SU-DHL-6 (cell line): Measurements from ENCODE around the gene CDC42BPG.

Experiments used
- H2AFZ ChIP-seq: fragments of 200-600 bp; sonication (generic); 2 replicates; pipeline ENCODE4 v1.6.1; 2014; ENCODE audit warnings: low read depth, mild to moderate bottlenecking, moderate library complexity, mixed read lengths, antibody characterized with exemption, low read length; ENCODE audit not compliant: severe bottlenecking
- H3F3A ChIP-seq: fragments of 200-600 bp; shearing (Covaris generic); 2 replicates; pipeline ENCODE4 v1.6.0; 2016; ENCODE audit warnings: antibody characterized with exemption, mild to moderate bottlenecking; ENCODE audit not compliant: insufficient read depth
- H3K27ac ChIP-seq: fragments of 200-600 bp; sonication (generic); 2 replicates; pipeline ENCODE4 v1.5.1; 2016; ENCODE audit warnings: low read depth, mild to moderate bottlenecking, low read length, moderate library complexity, mixed read lengths
- H3K27me3 ChIP-seq: fragments of 200-600 bp; sonication (generic), shearing (Covaris generic); 2 replicates; pipeline ENCODE4 v1.6.0; 2014; ENCODE audit warnings: mild to moderate bottlenecking, low read length
- H3K36me3 ChIP-seq: fragments of 200-600 bp; sonication (generic); 2 replicates; pipeline ENCODE4 v1.6.1; 2014; ENCODE audit warnings: mild to moderate bottlenecking, low read length, mixed read lengths
- H3K4me2 ChIP-seq: fragments of 300-600, 200-600 bp; shearing (Covaris generic), sonication (generic); 2 replicates; pipeline ENCODE4 v1.6.0; 2014; ENCODE audit warnings: low read length, low read depth, mild to moderate bottlenecking; ENCODE audit not compliant: poor library complexity, severe bottlenecking
- H3K4me3 ChIP-seq: fragments of 200-600 bp; sonication (generic); 2 replicates; pipeline ENCODE4 v1.5.1; 2014; ENCODE audit warnings: antibody characterized with exemption, low read length, mild to moderate bottlenecking, mixed read lengths; ENCODE audit not compliant: insufficient read depth, poor library complexity, severe bottlenecking
- H3K79me2 ChIP-seq: fragments of 200-600 bp; sonication (generic); 2 replicates; pipeline ENCODE4 v1.6.1; 2014; ENCODE audit warnings: mild to moderate bottlenecking, low read length, moderate library complexity; ENCODE audit not compliant: insufficient read depth
- H3K9ac ChIP-seq: fragments of 200-600 bp; sonication (generic); 2 replicates; pipeline ENCODE4 v1.7.0; 2014; ENCODE audit warnings: mild to moderate bottlenecking, low read length
- H3K9me2 ChIP-seq: fragments of 200-600 bp; sonication (generic); replicated peaks from 2 replicates; pipeline ENCODE4 v1.6.1; 2014; ENCODE audit warnings: low read length; ENCODE audit not compliant: insufficient read depth
- H3K9me3 ChIP-seq: fragments of 200-600 bp; sonication (generic); 2 replicates; pipeline ENCODE4 v1.6.1; 2014; ENCODE audit warnings: low read length, mixed read lengths; ENCODE audit not compliant: insufficient read depth
- H4K20me1 ChIP-seq: fragments of 200-600 bp; sonication (generic); 2 replicates; pipeline ENCODE4 v1.6.1; 2014; ENCODE audit warnings: low read depth, mild to moderate bottlenecking, antibody characterized with exemption, low read length, moderate library complexity, mixed read lengths
- EZH2phosphoT487 ChIP-seq: fragments of 200-600 bp; sonication (generic), shearing (Covaris generic); conservative IDR thresholded peaks from 2 replicates; pipeline ENCODE4 v1.6.1; 2018; ENCODE audit warnings: mild to moderate bottlenecking, antibody characterized with exemption, low read length, moderate library complexity, mixed read lengths
- TF ChIP-seq, protein P1 (sequence below): fragments of 200-600 bp; sonication (generic); IDR thresholded peaks from one replicate; pipeline ENCODE4 v1.5.1; 2017; ENCODE audit warnings: antibody characterized with exemption, mild to moderate bottlenecking, low read length, moderate library complexity; ENCODE audit not compliant: insufficient read depth, poor library complexity, severe bottlenecking

Gene CDC42BPG

DNA sequence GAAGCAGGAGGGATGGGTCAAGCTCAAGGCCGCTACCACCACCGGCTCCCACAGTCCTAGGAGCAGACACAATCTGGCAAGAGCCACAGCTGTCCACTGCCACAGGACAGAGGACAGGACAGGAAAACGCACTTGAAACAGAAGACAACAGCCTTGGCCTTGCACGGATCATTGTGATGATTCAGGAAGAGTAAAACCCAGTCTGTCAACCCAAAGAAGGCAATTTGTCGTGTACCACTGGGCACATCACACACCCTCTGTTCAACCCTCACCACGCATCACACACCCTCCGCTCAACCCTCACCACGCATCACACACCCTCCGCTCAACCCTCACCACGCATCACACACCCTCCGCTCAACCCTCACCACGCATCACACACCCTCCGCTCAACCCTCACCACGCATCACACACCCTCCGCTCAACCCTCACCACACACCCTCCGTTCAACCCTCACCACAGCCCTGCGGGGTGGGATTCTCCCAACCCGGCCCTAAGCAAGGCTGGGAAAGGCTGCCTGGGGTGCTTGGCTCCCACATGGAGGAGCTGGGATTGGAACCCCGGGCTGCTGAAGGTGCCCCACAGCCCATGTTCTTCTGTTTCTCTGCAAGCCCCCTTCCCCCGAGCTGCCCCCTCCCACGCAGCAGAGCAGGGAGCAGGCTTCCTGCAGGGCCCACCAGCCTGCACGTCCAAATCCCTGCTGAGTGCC is 11.3 kb upstream of the CDC42BPG start:
- no peak for TF ChIP-seq EZH2phosphoT487
- TF ChIP-seq, protein P1, sequence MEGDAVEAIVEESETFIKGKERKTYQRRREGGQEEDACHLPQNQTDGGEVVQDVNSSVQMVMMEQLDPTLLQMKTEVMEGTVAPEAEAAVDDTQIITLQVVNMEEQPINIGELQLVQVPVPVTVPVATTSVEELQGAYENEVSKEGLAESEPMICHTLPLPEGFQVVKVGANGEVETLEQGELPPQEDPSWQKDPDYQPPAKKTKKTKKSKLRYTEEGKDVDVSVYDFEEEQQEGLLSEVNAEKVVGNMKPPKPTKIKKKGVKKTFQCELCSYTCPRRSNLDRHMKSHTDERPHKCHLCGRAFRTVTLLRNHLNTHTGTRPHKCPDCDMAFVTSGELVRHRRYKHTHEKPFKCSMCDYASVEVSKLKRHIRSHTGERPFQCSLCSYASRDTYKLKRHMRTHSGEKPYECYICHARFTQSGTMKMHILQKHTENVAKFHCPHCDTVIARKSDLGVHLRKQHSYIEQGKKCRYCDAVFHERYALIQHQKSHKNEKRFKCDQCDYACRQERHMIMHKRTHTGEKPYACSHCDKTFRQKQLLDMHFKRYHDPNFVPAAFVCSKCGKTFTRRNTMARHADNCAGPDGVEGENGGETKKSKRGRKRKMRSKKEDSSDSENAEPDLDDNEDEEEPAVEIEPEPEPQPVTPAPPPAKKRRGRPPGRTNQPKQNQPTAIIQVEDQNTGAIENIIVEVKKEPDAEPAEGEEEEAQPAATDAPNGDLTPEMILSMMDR = no peak
- no peak overlapping the region for H3K4me2 ChIP-seq

DNA sequence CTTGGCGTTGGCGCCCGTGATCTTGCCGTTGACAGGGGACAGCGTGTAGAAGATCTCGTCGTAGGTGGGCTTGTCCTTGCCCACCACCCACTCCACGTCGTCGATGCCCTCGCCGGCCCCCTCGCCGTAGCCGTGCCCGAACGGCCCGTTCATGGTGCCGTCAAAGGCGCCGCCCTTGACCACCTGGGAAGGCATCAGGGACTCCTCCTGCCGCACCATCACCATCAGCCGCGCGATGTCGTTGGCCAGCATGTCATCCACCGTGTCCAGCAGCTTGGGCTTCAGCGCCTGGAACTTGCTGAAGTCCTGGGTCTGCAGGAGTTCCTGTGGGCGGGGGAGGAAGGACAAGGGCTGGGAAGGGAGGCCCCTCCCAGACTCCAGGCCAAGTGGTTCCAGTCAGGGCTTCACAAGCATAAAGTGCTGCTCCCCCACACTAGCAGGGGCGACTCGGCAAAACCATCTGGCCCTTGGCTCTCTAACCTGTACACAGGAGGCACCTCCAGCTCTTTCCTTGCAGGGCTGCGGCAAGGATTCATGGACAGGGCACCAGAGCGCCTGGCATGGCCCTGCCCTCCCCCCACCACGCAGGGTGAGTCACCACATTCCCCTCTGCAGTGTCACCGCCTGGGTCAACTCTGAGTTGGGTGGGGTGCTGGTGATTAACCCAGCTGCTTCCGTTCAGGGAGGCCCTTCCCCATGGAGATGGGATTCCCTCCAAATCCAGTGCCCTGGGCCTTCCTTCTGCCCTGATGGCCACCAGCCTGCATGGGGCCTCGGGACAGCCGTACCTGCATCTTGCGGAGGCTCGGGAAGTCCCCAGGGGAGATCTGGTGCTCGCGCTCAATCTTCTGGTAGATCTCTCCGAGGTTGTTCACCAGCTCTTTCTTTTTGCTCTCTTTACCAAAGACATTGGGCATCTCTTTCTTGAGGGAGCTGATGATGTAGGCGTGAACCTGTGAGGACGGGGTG is 10.4 kb upstream of the CDC42BPG start:
- no peak overlapping the region for H3K4me2 ChIP-seq
- peak overlapping the region; percentile 100 for H3K27ac ChIP-seq
- no peaks in the 10 kb centered on the region for H3K9me3 ChIP-seq
- no peaks in the 10 kb centered on the region for H3K27me3 ChIP-seq
- no peak overlapping the region for H3K9ac ChIP-seq
- peaks cover 8% of the 10 kb centered on the region; the same call in 1 of the 2 replicates for H3K36me3 ChIP-seq
- H2AFZ ChIP-seq = no peak overlapping the region
- H3K4me3 ChIP-seq = no peak overlapping the region
- peaks cover 62% of the 10 kb centered on the region for H3F3A ChIP-seq
- no peaks in the 10 kb centered on the region for H3K9me2 ChIP-seq
- TF ChIP-seq, protein P1 = no peak
- TF ChIP-seq EZH2phosphoT487 = no peak
- no peaks in the 10 kb centered on the region for H4K20me1 ChIP-seq
- peaks cover 21% of the 10 kb centered on the region for H3K79me2 ChIP-seq

More for the DNA sequence above, 11.3 kb upstream of the CDC42BPG start:
- Histone ChIP-seq H3F3A (peaks cover 60% of the 10 kb centered on the region), H4K20me1 (no peaks in the 10 kb centered on the region), H3K79me2 (peaks cover 29% of the 10 kb centered on the region), H3K9ac (no peak overlapping the region), H3K27ac (peak overlapping the region; percentile 100), H3K9me3 (no peaks in the 10 kb centered on the region), H3K4me3 (no peak overlapping the region), H3K36me3 (peaks cover 8% of the 10 kb centered on the region; the same call in 1 of the 2 replicates), H3K9me2 (no peaks in the 10 kb centered on the region), H2AFZ (no peak overlapping the region), H3K27me3 (no peaks in the 10 kb centered on the region)

DNA sequence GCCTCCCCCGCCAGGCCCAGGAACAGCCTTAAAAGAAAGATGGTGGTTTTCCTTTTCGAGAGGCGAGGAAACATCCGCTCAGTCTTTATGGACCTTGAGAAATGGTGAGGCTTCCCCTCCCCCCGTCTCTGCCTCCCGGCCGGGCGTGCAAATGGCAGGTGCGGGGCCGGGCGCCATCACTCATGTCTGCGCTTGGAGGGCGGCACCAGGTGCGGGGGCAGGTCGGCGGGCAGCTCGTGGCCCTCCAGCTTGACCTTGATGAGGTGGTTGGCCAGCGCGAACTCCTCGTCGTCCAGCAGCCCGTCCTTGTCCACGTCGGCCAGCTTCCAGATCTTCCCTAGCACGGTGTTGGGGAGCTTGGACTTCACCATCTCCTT is 9.7 kb upstream of the CDC42BPG start:
- Histone ChIP-seq H3K79me2 (peaks cover 20% of the 10 kb centered on the region), H3K27ac (peak overlapping the region; percentile 100), H3K36me3 (peaks cover 8% of the 10 kb centered on the region; the same call in 1 of the 2 replicates), H2AFZ (no peak overlapping the region), H3K4me2 (peak overlapping the region; percentile 94), H3F3A (peaks cover 62% of the 10 kb centered on the region), H3K9me3 (no peaks in the 10 kb centered on the region), H3K4me3 (no peak overlapping the region), H4K20me1 (no peaks in the 10 kb centered on the region), H3K27me3 (no peaks in the 10 kb centered on the region), H3K9me2 (no peaks in the 10 kb centered on the region), H3K9ac (peak overlapping the region; percentile 67)
- TF ChIP-seq EZH2phosphoT487 = no peak
- TF ChIP-seq, protein P1 = no peak
